Measurements from ENCODE around the gene ANGPTL8. TPM values are rescaled to one million over a fixed set of nuclear protein-coding genes. Genes with fewer than 3 reads are reported as not detected.

The ANGPTL8 gene
- total and polyA plus RNA-seq, 2 donors (not counting 3 experiments of a cell fraction or from before 2014, with no cell fraction given), result not detected

- Histone ChIP-seq H3K4me3 (replicated peaks in 1 of 3; ENCODE audit: insufficient read depth in 1 of 3, low read depth in 1 of 3, low read length in 3 of 3) (no peak overlapping the region), H2AFZ (ENCODE audit: low read depth, low read length) (no peak overlapping the region), H3K36me3 (ENCODE audit: control insufficient read depth in 2 of 2, extremely low read depth in 1 of 2, insufficient read depth in 2 of 2, low read length in 2 of 2) (peaks cover 10 to 20% of the 10 kb centered on the region in 2 experiments), H3K27ac (ENCODE audit: insufficient read depth, low read depth, low read length) (peak overlapping the region; percentile 12), H3K79me2 (ENCODE audit: control insufficient read depth, insufficient read depth, low read length) (peaks cover 30% of the 10 kb centered on the region), H3K27me3 (ENCODE audit: control insufficient read depth in 2 of 2, insufficient read depth in 2 of 2, low read length in 2 of 2) (no peaks in the 10 kb centered on the region), H3K9me1 (replicated peaks; ENCODE audit: control insufficient read depth, extremely low read depth, insufficient read depth, low read length) (no peaks in the 10 kb centered on the region), H3K4me2 (ENCODE audit: insufficient read depth, low read length) (no peak overlapping the region), H3K4me1 (ENCODE audit: control insufficient read depth, extremely low read depth, insufficient read depth, low read length) (peaks cover 16% of the 10 kb centered on the region), H3K9ac (replicated peaks; ENCODE audit: extremely low read depth, insufficient read depth, low read length) (no peak overlapping the region), H4K20me1 (replicated peaks; ENCODE audit: control insufficient read depth, extremely low read depth, insufficient read depth, low read length) (no peaks in the 10 kb centered on the region), H3K9me3 (replicated peaks; ENCODE audit: control insufficient read depth, insufficient read depth, low read length) (no peaks in the 10 kb centered on the region)
- peak; percentile 75 for TF ChIP-seq MAX (IDR thresholded peaks at IDR 0.05; ENCODE audit: insufficient read depth, insufficient read length)
- no peak for TF ChIP-seq MYC (IDR thresholded peaks at IDR 0.05; ENCODE audit: low read depth, low read length)
- ChIA-PET POLR2A (no interaction called here), CTCF (interaction anchor here (0.9 to 5.3 kb wide), 3 partner anchors 12 to 65 kb away, joined by 3 to 25 read pairs (median 5); no protein-coding TSS in a partner anchor)
- dilution Hi-C loops (cut with MboI; ENCODE audit: extremely low pct_ligation_motif_present, low sequenced_read_pairs) (no loop called here), intact Hi-C loops (cut with micrococcal nuclease) (no loop called here)
- no TSS peak for BruUV-seq (replicated peaks)
- DNase-seq (ENCODE audit: low read depth, low spot score) (peak; percentile 40), FAIRE-seq (peak; percentile 81)
Measured at GRCh38 chr19:11191273-11191755, 48.1 kb upstream of the ANGPTL8 start.

GRCh38 chr19:11191934-11192333 is 47.5 kb upstream of the ANGPTL8 start:
- intact Hi-C loops (cut with micrococcal nuclease), result no loop called here
- no peak overlapping the region for H3K4me3 ChIP-seq (replicated peaks in 1 of 3; ENCODE audit: insufficient read depth in 1 of 3, low read depth in 1 of 3, low read length in 3 of 3)
- no peak overlapping the region for H2AFZ ChIP-seq (ENCODE audit: low read depth, low read length)
- no peaks in the 10 kb centered on the region for H3K9me1 ChIP-seq (replicated peaks; ENCODE audit: control insufficient read depth, extremely low read depth, insufficient read depth, low read length)
- H3K36me3 ChIP-seq (ENCODE audit: control insufficient read depth in 2 of 2, extremely low read depth in 1 of 2, insufficient read depth in 2 of 2, low read length in 2 of 2), result peaks cover 8 to 18% of the 10 kb centered on the region in 2 experiments
- CTCF ChIA-PET, result interaction anchor here (0.9 to 5.3 kb wide), 3 partner anchors 12 to 66 kb away, joined by 3 to 25 read pairs (median 5); no protein-coding TSS in a partner anchor
- no peaks in the 10 kb centered on the region for H4K20me1 ChIP-seq (replicated peaks; ENCODE audit: control insufficient read depth, extremely low read depth, insufficient read depth, low read length)
- no peak overlapping the region for H3K9ac ChIP-seq (replicated peaks; ENCODE audit: extremely low read depth, insufficient read depth, low read length)
- dilution Hi-C loops (cut with MboI; ENCODE audit: extremely low pct_ligation_motif_present, low sequenced_read_pairs), result no loop called here
- POLR2A ChIA-PET, result no interaction called here
- peaks cover 36% of the 10 kb centered on the region for H3K79me2 ChIP-seq (ENCODE audit: control insufficient read depth, insufficient read depth, low read length)
- H3K4me1 ChIP-seq (ENCODE audit: control insufficient read depth, extremely low read depth, insufficient read depth, low read length), result peaks cover 19% of the 10 kb centered on the region
- TF ChIP-seq MAX (IDR thresholded peaks at IDR 0.05; ENCODE audit: insufficient read depth, insufficient read length), result no peak
- no peak for TF ChIP-seq CTCF (IDR thresholded peaks at IDR 0.05; ENCODE audit: extremely low read depth in 1 of 2, insufficient read depth in 1 of 2, low read depth in 1 of 2, low read length in 2 of 2)
- no peak for TF ChIP-seq FOS (IDR thresholded peaks at IDR 0.05; ENCODE audit: borderline replicate concordance, insufficient read depth, low read length)
- TF ChIP-seq EZH2 (IDR thresholded peaks at IDR 0.05; ENCODE audit: borderline replicate concordance, low read depth, low read length, severe bottlenecking), result no peak
- no peak for TF ChIP-seq JUN (IDR thresholded peaks at IDR 0.05; ENCODE audit: borderline replicate concordance, insufficient read depth, insufficient read length, low read depth)
- no peak for TF ChIP-seq POLR2A (IDR thresholded peaks at IDR 0.05; ENCODE audit: low read depth, low read length)
- no peak for TF ChIP-seq POLR2AphosphoS5 (IDR thresholded peaks at IDR 0.05; ENCODE audit: insufficient read depth, low read depth, low read length)
- TF ChIP-seq GATA2 (IDR thresholded peaks at IDR 0.05; ENCODE audit: insufficient read depth, insufficient read length, low read depth, low read length), result no peak
- no peak for TF ChIP-seq MYC (IDR thresholded peaks at IDR 0.05; ENCODE audit: low read depth, low read length)
- H3K9me3 ChIP-seq (replicated peaks; ENCODE audit: control insufficient read depth, insufficient read depth, low read length), result no peaks in the 10 kb centered on the region
- no TSS peak for BruUV-seq (replicated peaks)
- H3K27me3 ChIP-seq (ENCODE audit: control insufficient read depth in 2 of 2, insufficient read depth in 2 of 2, low read length in 2 of 2), result no peaks in the 10 kb centered on the region
- no peak for DNase-seq (ENCODE audit: low read depth, low spot score)
- FAIRE-seq, result no peak
- H3K27ac ChIP-seq (ENCODE audit: insufficient read depth, low read depth, low read length), result no peak overlapping the region
- H3K4me2 ChIP-seq (ENCODE audit: insufficient read depth, low read length), result no peak overlapping the region
